Measurements from ENCODE around the gene EPN3. TPM values are rescaled to one million over a fixed set of nuclear protein-coding genes. Genes with fewer than 3 reads are reported as not detected.

EPN3 gene
- total RNA-seq, 2 experiments from 2014 or later = not detected

GRCh38 chr17:50514936-50515702 lies 17.4 kb upstream of the EPN3 start:
- intact Hi-C loops (cut with micrococcal nuclease) = no loop called here
- Mint-ChIP-seq H3K27me3 (no peaks in the 10 kb centered on the region), H3K36me3 (ENCODE audit: low read depth) (no peaks in the 10 kb centered on the region), H3K27ac (no peak overlapping the region), H3K4me1 (ENCODE audit: low read depth) (peaks cover 19% of the 10 kb centered on the region), H3K4me3 (no peak overlapping the region), H3K9me3 (no peaks in the 10 kb centered on the region)
- DNase-seq (no peak), ATAC-seq (no peak)
- CTCF ChIA-PET = interaction anchor here (0.7 to 2.0 kb wide), 6 partner anchors 11 to 153 kb away, joined by 3 to 7 read pairs (median 3); no protein-coding TSS in a partner anchor
- POLR2A ChIA-PET = interaction anchor here (1.2 kb wide), 1 partner anchor 32 kb away, joined by 3 read pairs; no protein-coding TSS in a partner anchor
- no peak for TF ChIP-seq CTCF (IDR thresholded peaks at IDR 0.05)

DNA sequence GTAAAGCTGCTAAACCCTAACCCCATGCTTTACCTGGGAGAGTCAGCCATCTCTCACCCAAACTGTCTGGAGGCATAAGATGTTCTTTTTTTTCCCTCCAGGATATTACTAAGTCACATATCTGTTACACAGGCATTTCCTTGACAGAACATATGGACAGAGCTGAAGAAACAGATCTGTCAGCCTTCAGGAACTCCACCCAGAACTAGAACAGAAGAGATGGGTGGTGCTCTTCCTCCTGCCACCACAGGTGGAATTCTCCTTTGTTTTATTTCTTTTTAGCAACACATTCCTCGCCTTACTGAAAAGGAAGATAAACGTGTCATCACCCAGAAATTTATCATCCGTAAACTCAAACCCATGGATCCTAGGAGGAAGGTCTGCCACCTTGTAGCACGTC lies 15.5 kb upstream of the EPN3 start:
- DNase-seq (no peak), ATAC-seq (no peak)
- H3K4me1 Mint-ChIP-seq (ENCODE audit: low read depth) = peaks cover 3% of the 10 kb centered on the region
- ChIA-PET CTCF (interaction anchor here (1.2 to 2.0 kb wide), 3 partner anchors 13 to 34 kb away, joined by 3 to 4 read pairs (median 3); no protein-coding TSS in a partner anchor), POLR2A (interaction anchor here (0.6 to 1.6 kb wide), 2 partner anchors 14 to 33 kb away, joined by 3 read pairs; no protein-coding TSS in a partner anchor)
- no peak for TF ChIP-seq CTCF (IDR thresholded peaks at IDR 0.05)
- H3K9me3 Mint-ChIP-seq = no peaks in the 10 kb centered on the region
- H3K36me3 Mint-ChIP-seq (ENCODE audit: low read depth) = no peaks in the 10 kb centered on the region
- H3K27ac Mint-ChIP-seq = no peak overlapping the region
- H3K27me3 Mint-ChIP-seq = no peaks in the 10 kb centered on the region
- H3K4me3 Mint-ChIP-seq = no peak overlapping the region
- intact Hi-C loops (cut with micrococcal nuclease) = no loop called here

DNA sequence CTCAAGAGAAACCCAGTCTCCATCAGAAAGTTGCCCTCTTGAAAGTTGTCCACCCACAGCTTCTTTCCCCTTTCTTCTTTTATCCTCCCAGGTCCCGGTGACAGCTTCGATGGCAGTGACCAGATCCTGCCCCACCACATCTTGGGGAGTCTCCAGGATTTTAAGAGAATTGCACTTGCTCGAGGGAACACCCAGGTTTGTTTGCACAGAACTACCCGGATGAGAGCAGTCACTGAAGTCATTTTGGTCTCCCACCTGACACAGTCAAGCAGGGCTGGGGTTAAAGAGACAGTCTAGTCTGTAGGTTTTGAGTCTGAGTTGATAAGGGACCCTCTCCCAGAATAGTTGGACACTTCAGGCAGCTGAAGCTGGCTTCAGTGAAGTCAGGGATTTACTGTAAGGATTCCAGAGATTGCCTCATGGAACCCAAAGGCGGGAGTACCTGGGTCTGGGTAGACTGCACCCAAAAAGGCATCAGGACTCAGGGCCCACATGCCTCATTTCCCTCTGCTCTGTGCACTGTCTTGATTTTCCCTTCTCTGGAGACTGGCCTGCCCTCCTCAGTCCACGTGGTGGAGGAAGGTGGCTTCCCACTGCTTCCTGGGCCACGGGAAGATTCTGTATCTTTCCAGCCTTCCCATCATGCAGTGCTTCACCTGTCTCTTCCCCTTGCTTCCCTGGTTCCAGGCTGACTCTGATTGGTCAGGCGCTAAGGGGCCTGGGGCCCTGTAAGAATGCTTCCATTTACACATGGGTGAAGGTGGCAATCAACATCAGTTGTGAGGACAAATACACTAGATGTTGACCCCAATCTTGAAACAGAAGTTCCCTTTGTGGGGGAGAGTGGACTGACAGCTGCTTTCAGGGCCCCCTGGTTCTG lies 14.8 kb upstream of the EPN3 start:
- H3K27ac Mint-ChIP-seq = no peak overlapping the region
- DNase-seq (no peak), ATAC-seq (no peak)
- ChIA-PET POLR2A (interaction anchor here (0.6 to 1.6 kb wide), 2 partner anchors 15 to 34 kb away, joined by 3 read pairs; no protein-coding TSS in a partner anchor), CTCF (interaction anchor here (1.6 kb wide), 1 partner anchor 24 kb away, joined by 3 read pairs; no protein-coding TSS in a partner anchor)
- intact Hi-C loops (cut with micrococcal nuclease) = no loop called here
- no peaks in the 10 kb centered on the region for H3K4me1 Mint-ChIP-seq (ENCODE audit: low read depth)
- H3K9me3 Mint-ChIP-seq = no peaks in the 10 kb centered on the region
- no peak for TF ChIP-seq CTCF (IDR thresholded peaks at IDR 0.05)
- H3K4me3 Mint-ChIP-seq = no peak overlapping the region
- no peaks in the 10 kb centered on the region for H3K36me3 Mint-ChIP-seq (ENCODE audit: low read depth)
- no peaks in the 10 kb centered on the region for H3K27me3 Mint-ChIP-seq

- no peak for TF ChIP-seq CTCF (IDR thresholded peaks at IDR 0.05)
- Mint-ChIP-seq H3K27me3 (no peaks in the 10 kb centered on the region), H3K9me3 (no peaks in the 10 kb centered on the region), H3K4me3 (no peak overlapping the region), H3K36me3 (ENCODE audit: low read depth) (no peaks in the 10 kb centered on the region), H3K4me1 (ENCODE audit: low read depth) (no peaks in the 10 kb centered on the region), H3K27ac (no peak overlapping the region)
- ATAC-seq (no peak), DNase-seq (no peak)
- ChIA-PET CTCF (no interaction called here), POLR2A (interaction anchor here (1.6 kb wide), 1 partner anchor 16 kb away, joined by 3 read pairs; no protein-coding TSS in a partner anchor)
- intact Hi-C loops (cut with micrococcal nuclease) = no loop called here
Measured at GRCh38 chr17:50518384-50519023, 14.0 kb upstream of the EPN3 start.

All from activated CD8-positive, alpha-beta T cell treated with anti-CD3 and anti-CD28 coated beads for 36 hours (primary cell).